IMR-90 (cell line): Measurements from ENCODE around the gene EPHB1. TPM values are rescaled to one million over a fixed set of nuclear protein-coding genes. Genes with fewer than 3 reads are reported as not detected.

ENCODE experiments used
- ATAC-seq: fragments of 200-7000 bp; cut with Tn5 transposase; 2 replicates; pipeline ENCODE4 v1.9.1; 2020; ENCODE audit warnings: low read depth, mild to moderate bottlenecking, moderate library complexity
- BruUV-seq: library from RNA; stranded (reverse); fragments of 400-500 nt; replicated peaks from 2 replicates; lab custom pipeline; 2021; lab: Mats Ljungman, UMichigan
- CTCF ChIA-PET: fragments of 300-600 bp; formaldehyde crosslinking; extraction: SDS; loops from one replicate; lab custom pipeline; 2021; ENCODE audit warnings: antibody characterized with exemption; lab: Yijun Ruan, JAX
- POLR2A ChIA-PET: fragments of 300-600 bp; sonication (Branson Sonifier 250); formaldehyde crosslinking; loops from one replicate; lab custom pipeline; 2022; ENCODE audit warnings: antibody characterized with exemption; ENCODE audit not compliant: unreplicated experiment; lab: Charles Lee
- DNase-seq: peaks from one replicate; pipeline ENCODE4 v3.0.0; 2013
- H2AFZ ChIP-seq: replicated peaks from 2 replicates; pipeline ENCODE3; 2013; ENCODE audit warnings: low read length, mild to moderate bottlenecking; ENCODE audit not compliant: poor library complexity
- H2AK5ac ChIP-seq: 2 replicates; pipeline ENCODE4 v1.6.1; 2013; ENCODE audit warnings: low read depth, low read length, inconsistent platforms
- H2AK9ac ChIP-seq: replicated peaks from 2 replicates; pipeline ENCODE3; 2013; ENCODE audit warnings: mild to moderate bottlenecking, low read depth, low read length, moderate library complexity; ENCODE audit not compliant: poor library complexity
- H2BK120ac ChIP-seq: 2 replicates; pipeline ENCODE4 v1.6.1; 2013; ENCODE audit warnings: low read depth, low read length, inconsistent platforms
- H2BK15ac ChIP-seq: 3 replicates; pipeline ENCODE4 v1.6.1; 2013; ENCODE audit warnings: low read depth, low read length, inconsistent platforms
- H2BK20ac ChIP-seq: 2 replicates; pipeline ENCODE4 v1.6.1; 2013; ENCODE audit warnings: low read depth, mild to moderate bottlenecking, inconsistent platforms, low read length, moderate library complexity
- H2BK5ac ChIP-seq: 2 replicates; pipeline ENCODE4 v1.6.1; 2013; ENCODE audit warnings: mild to moderate bottlenecking, low read depth, low read length, inconsistent platforms; ENCODE audit not compliant: poor library complexity, severe bottlenecking
- H3K14ac ChIP-seq: replicated peaks from 2 replicates; pipeline ENCODE4 v1.6.1; 2013; ENCODE audit warnings: low read depth, low read length, inconsistent platforms
- H3K18ac ChIP-seq: 2 replicates; pipeline ENCODE4 v1.6.1; 2013; ENCODE audit warnings: low read depth, low read length, control low read depth
- H3K23ac ChIP-seq: 2 replicates; pipeline ENCODE4 v1.6.1; 2013; ENCODE audit warnings: low read depth, low read length, inconsistent platforms
- H3K27ac ChIP-seq: 2 replicates; pipeline ENCODE4 v1.5.1; 2013; ENCODE audit warnings: mild to moderate bottlenecking, control low read depth, low read length; ENCODE audit not compliant: insufficient read depth
- H3K27me3 ChIP-seq: 2 replicates; pipeline ENCODE4 v1.6.1; 2013; ENCODE audit warnings: low read length; ENCODE audit not compliant: control insufficient read depth, insufficient read depth
- H3K36me3 ChIP-seq: 2 replicates; pipeline ENCODE4 v1.6.1; 2013; ENCODE audit warnings: low read length, mixed read lengths; ENCODE audit not compliant: control insufficient read depth, insufficient read depth
- H3K4ac ChIP-seq: 2 replicates; pipeline ENCODE4 v1.6.1; 2013; ENCODE audit warnings: low read depth, low read length, inconsistent platforms
- H3K4me1 ChIP-seq: 2 replicates; pipeline ENCODE4 v1.6.1; 2013; ENCODE audit warnings: low read length, mixed read lengths; ENCODE audit not compliant: control insufficient read depth, insufficient read depth
- H3K4me2 ChIP-seq: 2 replicates; pipeline ENCODE4 v1.6.1; 2013; ENCODE audit warnings: low read depth, mild to moderate bottlenecking, control low read depth, low read length, moderate library complexity
- H3K4me3 ChIP-seq: 2 replicates; pipeline ENCODE4 v1.5.1; 2013; ENCODE audit warnings: low read depth, mild to moderate bottlenecking, control low read depth, low read length, moderate library complexity; ENCODE audit not compliant: insufficient read depth
- H3K56ac ChIP-seq: 2 replicates; pipeline ENCODE4 v1.6.1; 2013; ENCODE audit warnings: low read length, inconsistent platforms; ENCODE audit not compliant: insufficient read depth; ENCODE audit errors: extremely low read depth
- H3K79me1 ChIP-seq, 2 experiments: 2 replicates each; pipeline ENCODE4 v1.6.1; 2013; ENCODE audit warnings: low read length in 2 of 2, inconsistent platforms in 1 of 2, low read depth in 1 of 2
- H3K9ac ChIP-seq: 2 replicates; pipeline ENCODE4 v1.6.1; 2013; ENCODE audit warnings: low read depth, low read length, control low read depth
- H3K9me1 ChIP-seq: 2 replicates; pipeline ENCODE4 v1.6.1; 2013; ENCODE audit warnings: low read length, inconsistent platforms; ENCODE audit not compliant: insufficient read depth
- H3K9me3 ChIP-seq: 2 replicates; pipeline ENCODE4 v1.6.1; 2013; ENCODE audit warnings: low read length; ENCODE audit not compliant: control insufficient read depth, insufficient read depth
- H4K20me1 ChIP-seq: 2 replicates; pipeline ENCODE4 v1.6.1; 2013; ENCODE audit warnings: low read length, inconsistent platforms; ENCODE audit not compliant: insufficient read depth
- H4K5ac ChIP-seq: 2 replicates; pipeline ENCODE4 v1.6.1; 2013; ENCODE audit warnings: mild to moderate bottlenecking, low read depth, low read length, control low read depth
- H4K8ac ChIP-seq, 2 experiments: 2 replicates each; pipeline ENCODE4 v1.6.1; 2013; ENCODE audit warnings: low read depth in 2 of 2, low read length in 2 of 2, control low read depth in 1 of 2, inconsistent platforms in 1 of 2
- H4K91ac ChIP-seq: 2 replicates; pipeline ENCODE4 v1.6.1; 2013; ENCODE audit warnings: low read depth, low read length, inconsistent platforms; ENCODE audit not compliant: insufficient read depth
- CHD1 ChIP-seq: IDR thresholded peaks from 2 replicates; pipeline ENCODE4 v1.6.1; 2012; ENCODE audit warnings: low read depth, low read length, improper control_type of control experiment
- ELK1 ChIP-seq: fragments of 150-350 bp; IDR thresholded peaks from 2 replicates; pipeline ENCODE4 v1.6.1; 2016; ENCODE audit warnings: low read depth, mild to moderate bottlenecking, low read length, moderate library complexity, borderline replicate concordance
- MAFK ChIP-seq: IDR thresholded peaks from 2 replicates; pipeline ENCODE4 v1.6.1; 2012; ENCODE audit warnings: low read depth, low read length, improper control_type of control experiment
- POLR2A ChIP-seq: IDR thresholded peaks from 2 replicates; pipeline ENCODE4 v1.6.1; 2012; ENCODE audit warnings: mild to moderate bottlenecking, low read depth, low read length
- RFX5 ChIP-seq: IDR thresholded peaks from 2 replicates; pipeline ENCODE4 v1.8.0; 2012; ENCODE audit warnings: low read depth, mild to moderate bottlenecking, low read length, moderate library complexity
- SMC3 ChIP-seq: fragments of 150-350 bp; IDR thresholded peaks from 2 replicates; pipeline ENCODE4 v1.6.1; 2016; ENCODE audit warnings: low read depth, mild to moderate bottlenecking, antibody characterized with exemption, low read length, moderate library complexity
- WGBS, 2 experiments: methylation state at CpG; one replicate each; pipeline versions ENCODE4 v1.1.5 to v1.1.7; 2013; ENCODE audit warnings: missing lambda C conversion rate in 2 of 2; ENCODE audit not compliant: insufficient read length in 1 of 2; ENCODE audit errors: extremely low coverage in 2 of 2; 5-methylcytosine and 5-hydroxymethylcytosine counted together
- dilution Hi-C: fragments of 300-500 bp; cut with HindIII; formaldehyde crosslinking; loops from one replicate; pipeline ENCODE4 v1.14.3; 2018; ENCODE audit warnings: low sequenced_read_pairs; ENCODE audit not compliant: unreplicated experiment
- in situ Hi-C: fragments of 300-500 bp; cut with MboI; formaldehyde crosslinking; loops from 3 replicates; pipeline ENCODE4 v1.14.3; 2019; ENCODE audit warnings: low sequenced_read_pairs, inconsistent platforms, mixed read lengths
- intact Hi-C: fragments of 100-400 bp; cut with micrococcal nuclease; formaldehyde crosslinking; loops from 2 replicates; pipeline ENCODE4 v1.10.0; 2022
- polyA plus RNA-seq, 3 experiments: library from polyadenylated mRNA; depleted of rRNA; stranded (reverse); fragments of >200 nt; gene quantifications; 2 replicates each; pipeline ENCODE4 v1.2.3, GENCODE V29; 2012; ENCODE audit warnings: low replicate concordance in 1 of 3
- total RNA-seq: library from RNA; depleted of rRNA; stranded (reverse); fragments of >200 nt; gene quantifications from 2 replicates; pipeline ENCODE4 v1.2.3, GENCODE V29; 2012
- TF ChIP-seq, protein P1 (sequence below): conservative IDR thresholded peaks from 2 replicates; pipeline ENCODE4 v1.5.1; 2012; ENCODE audit warnings: mild to moderate bottlenecking, low read depth, low read length, improper control_type of control experiment

The EPHB1 gene
- total and polyA plus RNA-seq, 2 of the 4 experiments (the other 2 are of a cell fraction): 0.17 to 0.36 TPM

DNA sequence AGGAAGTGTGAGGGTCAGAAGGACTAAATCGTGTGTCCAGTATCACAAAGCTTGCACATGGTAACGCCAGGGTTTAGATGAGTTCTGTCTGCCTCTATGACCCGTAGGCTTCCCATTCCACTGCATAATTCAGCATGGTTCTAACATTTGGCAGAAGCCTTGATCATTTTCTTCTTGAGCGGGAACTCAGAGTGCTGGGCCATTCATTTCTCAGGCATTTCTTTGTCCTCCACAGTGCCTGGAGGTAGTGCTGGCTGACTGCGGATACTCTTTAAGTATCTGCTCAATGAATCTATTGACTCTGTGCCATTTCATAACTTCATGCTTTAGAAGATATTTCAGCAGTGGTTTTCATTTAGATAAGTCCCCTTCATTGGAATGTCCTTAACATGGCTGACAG lies 370.2 kb downstream of the EPHB1 start:
- H4K91ac ChIP-seq: no peak overlapping the region
- H3K4me2 ChIP-seq: no peak overlapping the region
- no peaks in the 10 kb centered on the region for H3K4me1 ChIP-seq
- WGBS, 2 experiments: 80% methylated on average over 1 of the region's 5 CpGs; no CpG with 5 or more reads in 1 of the 2 experiments
- no peak overlapping the region for H3K9ac ChIP-seq
- DNase-seq (no peak), ATAC-seq (no peak)
- no peaks in the 10 kb centered on the region for H3K27me3 ChIP-seq
- H3K9me3 ChIP-seq: peaks cover 1% of the 10 kb centered on the region; the same call in 1 of the 2 replicates
- no peak for TF ChIP-seq CHD1
- TF ChIP-seq SMC3: no peak
- TF ChIP-seq, protein P1, sequence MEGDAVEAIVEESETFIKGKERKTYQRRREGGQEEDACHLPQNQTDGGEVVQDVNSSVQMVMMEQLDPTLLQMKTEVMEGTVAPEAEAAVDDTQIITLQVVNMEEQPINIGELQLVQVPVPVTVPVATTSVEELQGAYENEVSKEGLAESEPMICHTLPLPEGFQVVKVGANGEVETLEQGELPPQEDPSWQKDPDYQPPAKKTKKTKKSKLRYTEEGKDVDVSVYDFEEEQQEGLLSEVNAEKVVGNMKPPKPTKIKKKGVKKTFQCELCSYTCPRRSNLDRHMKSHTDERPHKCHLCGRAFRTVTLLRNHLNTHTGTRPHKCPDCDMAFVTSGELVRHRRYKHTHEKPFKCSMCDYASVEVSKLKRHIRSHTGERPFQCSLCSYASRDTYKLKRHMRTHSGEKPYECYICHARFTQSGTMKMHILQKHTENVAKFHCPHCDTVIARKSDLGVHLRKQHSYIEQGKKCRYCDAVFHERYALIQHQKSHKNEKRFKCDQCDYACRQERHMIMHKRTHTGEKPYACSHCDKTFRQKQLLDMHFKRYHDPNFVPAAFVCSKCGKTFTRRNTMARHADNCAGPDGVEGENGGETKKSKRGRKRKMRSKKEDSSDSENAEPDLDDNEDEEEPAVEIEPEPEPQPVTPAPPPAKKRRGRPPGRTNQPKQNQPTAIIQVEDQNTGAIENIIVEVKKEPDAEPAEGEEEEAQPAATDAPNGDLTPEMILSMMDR: no peak
- no peak for TF ChIP-seq POLR2A
- TF ChIP-seq ELK1: no peak
- no peak for TF ChIP-seq RFX5
- TF ChIP-seq MAFK: no peak
- no peaks in the 10 kb centered on the region for H3K36me3 ChIP-seq
- POLR2A ChIA-PET: no interaction called here
- H4K20me1 ChIP-seq: no peaks in the 10 kb centered on the region
- H3K4ac ChIP-seq: no peak overlapping the region
- CTCF ChIA-PET: no interaction called here
- H3K27ac ChIP-seq: no peak overlapping the region
- H3K23ac ChIP-seq: no peak overlapping the region
- intact Hi-C loops: no loop called here
- no peak overlapping the region for H3K18ac ChIP-seq
- H2BK120ac ChIP-seq: no peak overlapping the region
- H2BK5ac ChIP-seq: no peak overlapping the region
- no peaks in the 10 kb centered on the region for H3K9me1 ChIP-seq
- H2BK20ac ChIP-seq: no peak overlapping the region
- no TSS peak for BruUV-seq
- no peak overlapping the region for H3K4me3 ChIP-seq
- H2AK9ac ChIP-seq: no peak overlapping the region
- dilution Hi-C loops: no loop called here
- no peak overlapping the region for H3K14ac ChIP-seq
- no peak overlapping the region for H2AK5ac ChIP-seq
- no peak overlapping the region for H2BK15ac ChIP-seq
- H4K8ac ChIP-seq: no peak overlapping the region
- no peak overlapping the region for H3K56ac ChIP-seq
- H4K5ac ChIP-seq: no peak overlapping the region
- H2AFZ ChIP-seq: no peak overlapping the region
- H3K79me1 ChIP-seq: no peaks in the 10 kb centered on the region
- in situ Hi-C loops: no loop called here
